Measurements from ENCODE around the gene ELMO3. TPM values are rescaled to one million over a fixed set of nuclear protein-coding genes. Genes with fewer than 3 reads are reported as not detected.

ELMO3 gene
- total and polyA plus RNA-seq, 4 donors: 6.5 to 22.5 (median 15.5) TPM

- no peak overlapping the region for H3K27ac ChIP-seq (ENCODE audit: low read depth in 1 of 2, low read length in 1 of 2)
- no peak overlapping the region for H3K9ac ChIP-seq (ENCODE audit: insufficient read depth in 1 of 2, low read length in 2 of 2)
- H3K4me3 ChIP-seq: no peak overlapping the region
- 73 to 76% methylated on average over 7 of the region's 7 CpGs for WGBS, 2 donors
- no peak for DNase-seq
- no peak for TF ChIP-seq CTCF (IDR thresholded peaks at IDR 0.05; ENCODE audit: control extremely low read depth, extremely low read depth)
- peaks cover 0 to 67% (median 61%) of the 10 kb centered on the region in 3 donors for H3K27me3 ChIP-seq (ENCODE audit: control insufficient read depth in 3 of 3, insufficient read depth in 3 of 3, low read length in 2 of 3)
- peaks cover 0 to 2% (median 0%) of the 10 kb centered on the region in 4 donors for H3K9me3 ChIP-seq (ENCODE audit: control insufficient read depth in 4 of 4, insufficient read depth in 3 of 4, low read length in 3 of 4)
- peaks cover 0 to 2% (median 0%) of the 10 kb centered on the region in 4 donors for H3K36me3 ChIP-seq (ENCODE audit: control insufficient read depth in 4 of 4, insufficient read depth in 4 of 4, low read length in 4 of 4)
- peaks cover 0 to 32% (median 5%) of the 10 kb centered on the region in 5 donors for H3K4me1 ChIP-seq (ENCODE audit: control insufficient read depth in 5 of 5, insufficient read depth in 5 of 5, low read length in 5 of 5)
- no peak for ATAC-seq (ENCODE audit: insufficient read depth, low FRiP score)
These were observed 40.9 kb upstream of the ELMO3 start for GRCh38 chr16:67157892-67158635.

GRCh38 chr16:67158637-67159600, 40.0 kb upstream of the ELMO3 start:
- Histone ChIP-seq H3K9me3 (ENCODE audit: control insufficient read depth in 4 of 4, insufficient read depth in 3 of 4, low read length in 3 of 4) (peaks cover 0 to 2% (median 0%) of the 10 kb centered on the region in 4 donors), H3K27ac (ENCODE audit: low read depth in 1 of 2, low read length in 1 of 2) (peak overlapping the region; percentile 84 to 90), H3K36me3 (ENCODE audit: control insufficient read depth in 4 of 4, insufficient read depth in 4 of 4, low read length in 4 of 4) (peaks cover 0 to 5% (median 0%) of the 10 kb centered on the region in 4 donors), H3K27me3 (ENCODE audit: control insufficient read depth in 3 of 3, insufficient read depth in 3 of 3, low read length in 2 of 3) (peaks cover 0 to 68% (median 66%) of the 10 kb centered on the region in 3 donors), H3K4me1 (ENCODE audit: control insufficient read depth in 5 of 5, insufficient read depth in 5 of 5, low read length in 5 of 5) (peaks cover 0 to 41% (median 12%) of the 10 kb centered on the region in 5 donors), H3K9ac (ENCODE audit: insufficient read depth in 1 of 2, low read length in 2 of 2) (no peak overlapping the region), H3K4me3 (peak overlapping the region; percentile 82)
- peak; percentile 2 for ATAC-seq (ENCODE audit: insufficient read depth, low FRiP score)
- 6 to 7% methylated on average over 34 of the region's 34 CpGs for WGBS, 2 donors
- no peak for TF ChIP-seq CTCF (IDR thresholded peaks at IDR 0.05; ENCODE audit: control extremely low read depth, extremely low read depth)
- no peak for DNase-seq

GRCh38 chr16:67161595-67162058, 37.3 kb upstream of the ELMO3 start:
- Histone ChIP-seq H3K36me3 (ENCODE audit: control insufficient read depth in 4 of 4, insufficient read depth in 4 of 4, low read length in 4 of 4) (peaks cover 0 to 5% (median 0%) of the 10 kb centered on the region in 4 donors), H3K9ac (ENCODE audit: insufficient read depth in 1 of 2, low read length in 2 of 2) (no peak overlapping the region), H3K27ac (ENCODE audit: low read depth in 1 of 2, low read length in 1 of 2) (no peak overlapping the region), H3K4me1 (ENCODE audit: control insufficient read depth in 5 of 5, insufficient read depth in 5 of 5, low read length in 5 of 5) (peaks cover 0 to 42% (median 12%) of the 10 kb centered on the region in 5 donors), H3K9me3 (ENCODE audit: control insufficient read depth in 4 of 4, insufficient read depth in 3 of 4, low read length in 3 of 4) (peaks cover 0 to 2% (median 0%) of the 10 kb centered on the region in 4 donors), H3K27me3 (ENCODE audit: control insufficient read depth in 3 of 3, insufficient read depth in 3 of 3, low read length in 2 of 3) (peaks cover 0 to 78% (median 67%) of the 10 kb centered on the region in 3 donors), H3K4me3 (peak overlapping the region; percentile 14)
- ATAC-seq (ENCODE audit: insufficient read depth, low FRiP score) (no peak), DNase-seq (no peak)
- TF ChIP-seq CTCF (IDR thresholded peaks at IDR 0.05; ENCODE audit: control extremely low read depth, extremely low read depth): no peak
- WGBS, 2 donors: 52 to 55% methylated on average over 25 of the region's 25 CpGs

Data from lung (tissue), 12 donors.